SHP77 (cell line): ENCODE measurements around the gene VANGL1.

ENCODE experiments used
- DNase-seq, 2 experiments: peaks; one replicate each; lab custom pipeline; 2025; lab: John Stamatoyannopoulos, UW

Gene VANGL1

GRCh38 chr1:115744646-115745275 is 103.0 kb downstream of the VANGL1 start:
- DNase-seq: no peak

- no peak for DNase-seq
Measured at GRCh38 chr1:115746021-115746690, 104.4 kb downstream of the VANGL1 start.
